CMK (cell line): Measurements from ENCODE around the gene NRROS.
A peak's percentile ranks its signal among the peaks of the same experiment; 100 is the strongest.
"Not testable (repeated sequence)": the region's sequence is repeated elsewhere in the genome, so short reads cannot be mapped to it uniquely, and the experiment has no call there.

Source experiments
- DNase-seq: peaks from one replicate; pipeline ENCODE4 v3.0.0-alpha.2; 2010; ENCODE audit warnings: low read depth

Gene NRROS

GRCh38 chr3:196624907-196625306 is 14.6 kb upstream of the NRROS start:
- no peak for DNase-seq

GRCh38 chr3:196625331-196625730 is 14.2 kb upstream of the NRROS start:
- DNase-seq, result no peak

DNA sequence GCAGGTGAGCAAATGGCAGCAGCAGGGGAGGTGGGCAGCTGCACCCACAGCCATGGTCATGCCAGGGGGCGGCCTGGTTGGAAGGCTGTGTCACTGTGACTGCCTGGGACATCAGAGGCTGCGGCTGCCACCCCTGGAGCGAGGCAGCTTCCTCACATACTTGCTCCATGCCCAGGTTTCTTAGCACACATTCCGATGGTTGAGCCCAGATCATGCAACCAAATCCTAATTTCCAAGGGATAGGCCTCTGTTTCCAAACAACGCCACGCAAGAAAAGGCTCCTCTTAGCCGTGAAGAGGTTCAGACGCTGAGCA is 11.6 kb upstream of the NRROS start:
- no peak for DNase-seq

DNA sequence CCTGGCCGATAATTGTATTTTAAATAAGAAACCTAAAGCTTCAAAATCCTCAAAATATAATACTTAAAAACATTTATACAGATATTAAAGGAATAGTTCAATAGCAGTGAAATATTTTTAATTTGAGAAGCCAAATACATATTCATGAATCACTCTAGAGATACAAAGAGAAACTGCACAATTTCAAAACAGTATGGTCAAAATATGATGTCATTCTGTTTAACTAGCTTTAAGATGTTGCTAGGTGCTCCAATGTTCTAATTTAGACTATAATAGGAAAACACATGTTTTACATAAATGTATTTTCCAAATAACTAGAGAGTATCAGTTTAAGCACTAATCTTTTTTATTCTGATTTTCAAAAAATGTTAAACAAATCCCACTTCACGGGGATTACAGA is 10.3 kb upstream of the NRROS start:
- DNase-seq, result no peak

- DNase-seq, result no peak
Measured at GRCh38 chr3:196631682-196632045, 7.8 kb upstream of the NRROS start.

GRCh38 chr3:196632046-196632751 is 7.3 kb upstream of the NRROS start:
- DNase-seq, result peak; percentile 96

- no peak for DNase-seq
Measured at GRCh38 chr3:196633555-196634151, 5.8 kb upstream of the NRROS start.

DNA sequence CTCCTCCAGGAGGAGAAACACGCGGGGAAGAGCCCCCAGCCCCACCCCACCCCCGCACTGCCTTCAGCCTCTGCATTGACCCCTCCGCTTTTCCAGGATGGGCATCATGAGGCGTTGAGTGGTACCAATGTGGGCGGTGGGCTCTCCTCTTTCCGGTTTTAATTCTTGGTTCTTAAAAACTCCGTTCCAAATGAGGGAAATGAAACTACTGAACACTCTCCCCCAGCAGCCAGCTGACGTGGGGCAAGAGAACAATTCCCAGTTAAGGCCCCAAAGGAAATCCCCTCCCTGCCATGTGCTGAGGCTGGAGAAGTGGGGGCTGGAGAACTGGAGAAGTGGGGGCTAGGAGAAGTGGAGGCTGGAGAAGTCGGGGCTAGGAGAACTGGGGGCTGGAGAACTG is 5.3 kb upstream of the NRROS start:
- DNase-seq, result no peak

- DNase-seq, result no peak
Measured at GRCh38 chr3:196634829-196635228, 4.7 kb upstream of the NRROS start.

- no peak for DNase-seq
Measured at GRCh38 chr3:196636369-196637349, 2.8 kb upstream of the NRROS start.

GRCh38 chr3:196637941-196638340 is 1.6 kb upstream of the NRROS start:
- not testable (repeated sequence) for DNase-seq

- DNase-seq, result no peak
Measured at GRCh38 chr3:196638861-196639482, 522 bp upstream of the NRROS start.

DNA sequence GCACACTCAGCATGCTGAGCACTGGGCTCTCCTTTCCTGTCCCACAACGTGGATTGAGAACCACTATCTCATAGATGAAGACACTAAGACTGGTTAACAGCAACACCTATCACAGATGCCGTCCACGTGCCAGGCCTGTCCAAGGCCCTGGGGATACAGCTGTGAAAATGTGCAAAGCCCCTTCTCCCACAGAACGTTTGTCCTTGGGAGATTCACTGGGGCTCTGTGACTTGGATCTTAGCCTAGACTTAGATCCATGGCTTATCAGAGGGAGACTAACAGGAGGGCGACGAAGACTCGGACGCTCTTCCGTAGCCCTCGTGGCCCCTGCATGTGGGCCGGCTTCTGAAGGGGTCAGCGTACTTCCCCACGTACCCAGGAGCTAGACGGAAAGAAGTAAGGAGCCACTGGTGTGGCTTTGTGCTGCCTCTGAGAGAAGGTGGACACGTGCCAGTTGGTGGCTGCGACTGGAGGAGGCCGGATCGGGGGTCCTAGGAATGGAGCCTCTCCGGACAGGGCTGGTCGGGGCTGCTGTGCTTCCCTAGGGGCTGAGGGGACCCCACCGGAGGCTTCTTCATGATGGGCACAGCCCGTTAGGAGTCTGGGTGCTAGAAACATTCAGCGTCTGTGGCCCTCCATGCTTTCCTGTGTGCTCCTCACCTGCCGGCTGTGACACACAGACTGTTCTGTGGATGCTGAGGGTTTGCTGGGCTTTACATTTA is 964 bp downstream of the NRROS start:
- DNase-seq, result no peak

GRCh38 chr3:196641333-196642054 is 2.0 kb downstream of the NRROS start:
- DNase-seq, result no peak

- DNase-seq, result no peak
Measured at GRCh38 chr3:196642434-196642833, 2.9 kb downstream of the NRROS start.

DNA sequence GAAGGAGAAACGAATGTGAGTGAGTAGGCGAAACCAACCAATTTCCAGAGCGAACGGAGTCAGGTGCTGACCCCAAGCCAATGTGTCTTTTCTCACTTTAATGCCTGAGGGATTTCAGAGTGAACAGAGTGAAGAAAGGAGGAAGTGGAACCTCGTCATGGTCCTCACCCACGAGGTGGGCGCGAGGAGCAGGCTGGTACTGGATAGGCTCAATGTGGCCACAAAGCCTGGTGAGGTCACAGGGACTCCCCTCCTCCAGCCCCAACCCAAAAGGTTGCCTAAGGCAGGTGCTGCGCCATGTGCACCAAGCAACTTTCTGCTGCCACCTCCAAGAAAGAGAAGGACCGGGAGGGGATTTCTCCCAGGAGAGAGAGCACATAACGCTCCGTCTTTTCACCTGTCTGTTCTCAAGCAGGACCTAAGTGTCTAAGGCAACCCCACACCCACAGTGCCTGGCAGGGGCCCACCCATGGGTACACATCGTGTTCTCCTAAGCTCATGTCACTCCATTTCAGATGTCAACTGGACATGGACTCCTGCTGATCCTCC is 3.8 kb downstream of the NRROS start:
- no peak for DNase-seq

GRCh38 chr3:196643761-196644160 is 4.3 kb downstream of the NRROS start:
- DNase-seq, result no peak

GRCh38 chr3:196645096-196645495 is 5.6 kb downstream of the NRROS start:
- DNase-seq, result no peak

GRCh38 chr3:196645897-196646665 is 6.6 kb downstream of the NRROS start:
- no peak for DNase-seq

DNA sequence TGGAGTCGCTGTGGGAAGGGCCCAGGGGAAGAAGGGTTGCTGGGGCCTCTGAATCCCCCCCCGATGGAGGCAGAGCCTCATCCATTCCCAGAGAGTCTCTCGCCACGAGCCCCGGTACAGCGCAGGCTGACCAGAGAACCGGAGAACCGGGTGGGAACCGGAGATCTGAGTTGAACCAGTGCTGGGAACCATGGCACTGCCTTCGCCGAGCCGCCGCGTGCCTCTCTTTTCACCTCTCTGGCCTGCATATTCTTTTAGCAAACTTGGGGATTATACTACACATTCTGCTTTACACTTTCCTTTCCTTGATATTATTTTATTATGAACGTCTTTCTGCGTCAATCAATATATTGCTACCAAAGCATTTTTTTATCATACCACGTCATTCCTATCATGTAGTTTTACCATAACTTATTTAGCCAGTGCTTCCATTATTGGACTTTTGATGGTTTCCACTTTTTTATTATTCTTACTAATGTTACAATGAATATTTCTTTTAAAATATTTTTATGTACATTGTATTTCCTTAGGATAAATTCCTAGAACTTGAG is 7.2 kb downstream of the NRROS start:
- no peak for DNase-seq
